IPS-NIHi7 (cell line): ENCODE measurements around the gene LRFN3.
"Not testable (repeated sequence)": the region's sequence is repeated elsewhere in the genome, so short reads cannot be mapped to it uniquely, and the experiment has no call there.

Experiments
- DNase-seq: peaks from one replicate; pipeline ENCODE4 v3.0.0; 2012; ENCODE audit warnings: mixed read lengths; ENCODE audit errors: extremely low spot score

Gene LRFN3

GRCh38 chr19:35939307-35940077 lies 3.3 kb downstream of the LRFN3 start:
- no peak for DNase-seq

- no peak for DNase-seq
These were observed 4.1 kb downstream of the LRFN3 start for GRCh38 chr19:35940078-35940775.

- no peak for DNase-seq
These were observed 4.7 kb downstream of the LRFN3 start for GRCh38 chr19:35940839-35941238.

- DNase-seq: no peak
These were observed 6.1 kb downstream of the LRFN3 start for GRCh38 chr19:35942235-35942634.

GRCh38 chr19:35943321-35944301 lies 7.4 kb downstream of the LRFN3 start:
- no peak for DNase-seq

GRCh38 chr19:35944556-35944955 lies 8.4 kb downstream of the LRFN3 start:
- no peak for DNase-seq

- no peak for DNase-seq
These were observed 9.1 kb downstream of the LRFN3 start for GRCh38 chr19:35945121-35945790.

- DNase-seq: no peak
These were observed 10.0 kb downstream of the LRFN3 start for GRCh38 chr19:35946203-35946602.

- peak; percentile 48 for DNase-seq
These were observed 13.0 kb downstream of the LRFN3 start for GRCh38 chr19:35949131-35949530.

- no peak for DNase-seq
These were observed 19.9 kb downstream of the LRFN3 start for GRCh38 chr19:35955881-35956634.

- not testable (repeated sequence) for DNase-seq
These were observed 21.2 kb downstream of the LRFN3 start for GRCh38 chr19:35957411-35957810.

GRCh38 chr19:35958660-35959039 lies 22.5 kb downstream of the LRFN3 start:
- DNase-seq: no peak

GRCh38 chr19:35959040-35959967 lies 23.1 kb downstream of the LRFN3 start:
- peak; percentile 36 for DNase-seq

GRCh38 chr19:35959968-35960320 lies 23.8 kb downstream of the LRFN3 start:
- DNase-seq: no peak

GRCh38 chr19:35960432-35960972 lies 24.3 kb downstream of the LRFN3 start:
- no peak for DNase-seq

GRCh38 chr19:35963514-35963913 lies 27.3 kb downstream of the LRFN3 start:
- DNase-seq: peak; percentile 84

- DNase-seq: no peak
These were observed 30.6 kb downstream of the LRFN3 start for GRCh38 chr19:35966771-35967170.

GRCh38 chr19:35973487-35973886 lies 37.3 kb downstream of the LRFN3 start:
- no peak for DNase-seq

- DNase-seq: peak; percentile 82
These were observed 39.5 kb downstream of the LRFN3 start for GRCh38 chr19:35975608-35976214.
